IPS DF 6.9 (cell line): Measurements from ENCODE around the gene ATG101.

ENCODE experiments used
- DNase-seq: peaks from one replicate; pipeline ENCODE4 v3.0.0-alpha.2; 2013; ENCODE audit warnings: low read depth, low spot score
- H3K27ac ChIP-seq: one replicate; pipeline ENCODE4 v1.5.1; 2013; ENCODE audit warnings: low read length, control low read depth
- H3K27me3 ChIP-seq: 2 replicates; pipeline ENCODE4 v1.6.1; 2013; ENCODE audit warnings: mild to moderate bottlenecking, low read length; ENCODE audit not compliant: control insufficient read depth, insufficient read depth
- H3K36me3 ChIP-seq: 2 replicates; pipeline ENCODE4 v1.6.1; 2013; ENCODE audit warnings: low read length; ENCODE audit not compliant: control insufficient read depth, insufficient read depth
- H3K4me1 ChIP-seq: 2 replicates; pipeline ENCODE4 v1.6.1; 2013; ENCODE audit warnings: low read length; ENCODE audit not compliant: control insufficient read depth, insufficient read depth
- H3K4me3 ChIP-seq: 2 replicates; pipeline ENCODE4 v1.5.1; 2013; ENCODE audit warnings: mild to moderate bottlenecking, low read length
- H3K9me3 ChIP-seq: 2 replicates; pipeline ENCODE4 v1.6.1; 2013; ENCODE audit warnings: low read length, inconsistent platforms; ENCODE audit not compliant: control insufficient read depth, insufficient read depth
- WGBS: extraction: QIAGEN DNeasy Blood & Tissue Kit; methylation state at CpG from one replicate; pipeline ENCODE4 v1.1.7; 2013; ENCODE audit warnings: mixed read lengths, missing lambda C conversion rate; ENCODE audit not compliant: insufficient read length, insufficient coverage; 5-methylcytosine and 5-hydroxymethylcytosine counted together

The ATG101 gene

GRCh38 chr12:52066346-52067080, 3.3 kb upstream of the ATG101 start:
- Histone ChIP-seq H3K27me3 (no peaks in the 10 kb centered on the region), H3K36me3 (no peaks in the 10 kb centered on the region), H3K4me1 (no peaks in the 10 kb centered on the region; the same call in 1 of the 2 replicates), H3K27ac (no peak overlapping the region), H3K4me3 (no peak overlapping the region), H3K9me3 (no peaks in the 10 kb centered on the region)
- no peak for DNase-seq
- no CpG with 5 or more reads among the region's 8 CpGs for WGBS

- H3K36me3 ChIP-seq: no peaks in the 10 kb centered on the region
- no peak for DNase-seq
- H3K4me1 ChIP-seq: no peaks in the 10 kb centered on the region; the same call in 1 of the 2 replicates
- no peak overlapping the region for H3K27ac ChIP-seq
- no CpG with 5 or more reads among the region's 3 CpGs for whole genome bisulfite sequencing
- no peaks in the 10 kb centered on the region for H3K27me3 ChIP-seq
- H3K9me3 ChIP-seq: no peaks in the 10 kb centered on the region
- H3K4me3 ChIP-seq: no peak overlapping the region
Observed at GRCh38 chr12:52067081-52067374, 2.8 kb upstream of the ATG101 start.

- Histone ChIP-seq H3K27me3 (no peaks in the 10 kb centered on the region), H3K36me3 (peaks cover 18% of the 10 kb centered on the region), H3K9me3 (no peaks in the 10 kb centered on the region), H3K27ac (no peak overlapping the region), H3K4me1 (no peaks in the 10 kb centered on the region; the same call in 1 of the 2 replicates), H3K4me3 (peak overlapping the region; percentile 87)
- DNase-seq: no peak
- WGBS: no CpG with 5 or more reads among the region's 37 CpGs
Observed at GRCh38 chr12:52070185-52070925, 577 bp downstream of the ATG101 start.

GRCh38 chr12:52073531-52074381, 4.0 kb downstream of the ATG101 start:
- peaks cover 28% of the 10 kb centered on the region for H3K36me3 ChIP-seq
- H3K4me1 ChIP-seq: no peaks in the 10 kb centered on the region; the same call in 1 of the 2 replicates
- no peak overlapping the region for H3K27ac ChIP-seq
- H3K27me3 ChIP-seq: no peaks in the 10 kb centered on the region
- WGBS: no CpG with 5 or more reads among the region's 23 CpGs
- H3K9me3 ChIP-seq: no peaks in the 10 kb centered on the region
- DNase-seq: no peak
- no peak overlapping the region for H3K4me3 ChIP-seq

GRCh38 chr12:52074971-52075724, 5.4 kb downstream of the ATG101 start:
- no peak overlapping the region for H3K4me3 ChIP-seq
- H3K9me3 ChIP-seq: no peaks in the 10 kb centered on the region
- H3K4me1 ChIP-seq: no peaks in the 10 kb centered on the region; the same call in 1 of the 2 replicates
- H3K27me3 ChIP-seq: no peaks in the 10 kb centered on the region
- no peak overlapping the region for H3K27ac ChIP-seq
- DNase-seq: no peak
- WGBS: no CpG with 5 or more reads among the region's 3 CpGs
- H3K36me3 ChIP-seq: peaks cover 28% of the 10 kb centered on the region

GRCh38 chr12:52076811-52077210, 7.0 kb downstream of the ATG101 start:
- peaks cover 28% of the 10 kb centered on the region for H3K36me3 ChIP-seq
- WGBS: no CpG with 5 or more reads among the region's 16 CpGs

GRCh38 chr12:52078276-52078675, 8.5 kb downstream of the ATG101 start:
- Histone ChIP-seq H3K9me3 (no peaks in the 10 kb centered on the region), H3K27ac (no peak overlapping the region), H3K4me1 (peaks cover 13% of the 10 kb centered on the region), H3K27me3 (no peaks in the 10 kb centered on the region), H3K4me3 (no peak overlapping the region), H3K36me3 (peaks cover 28% of the 10 kb centered on the region)
- no peak for DNase-seq
- no CpG with 5 or more reads among the region's 3 CpGs for WGBS

More at GRCh38 chr12:52076811-52077210, 7.0 kb downstream of the ATG101 start:
- Histone ChIP-seq H3K4me1 (peaks cover 7% of the 10 kb centered on the region), H3K27ac (no peak overlapping the region), H3K27me3 (no peaks in the 10 kb centered on the region), H3K4me3 (no peak overlapping the region), H3K9me3 (no peaks in the 10 kb centered on the region)
- no peak for DNase-seq

- Histone ChIP-seq H3K9me3 (no peaks in the 10 kb centered on the region), H3K27me3 (no peaks in the 10 kb centered on the region), H3K4me3 (peak within 1 kb of the TSS; percentile 26), H3K36me3 (peaks cover 16% of the 10 kb centered on the region), H3K4me1 (peaks cover 13% of the 10 kb centered on the region), H3K27ac (no peak within 1 kb of the TSS)
- no CpG with 5 or more reads among the region's 87 CpGs for WGBS
- DNase-seq: no peak
Observed at GRCh38 chr12:52079576-52080402, 10.0 kb downstream of the ATG101 start, which contains the start of gene SMIM41. Gene SMIM41, plus strand, starts transcription at chr12:52079704. Its CDS starts 76 bp downstream, at chr12:52079780.

GRCh38 chr12:52080403-52081251, 10.8 kb downstream of the ATG101 start:
- no CpG with 5 or more reads among the region's 10 CpGs for WGBS
- H3K4me3 ChIP-seq: no peak overlapping the region
- no peak for DNase-seq
- H3K9me3 ChIP-seq: no peaks in the 10 kb centered on the region
- H3K4me1 ChIP-seq: peaks cover 13% of the 10 kb centered on the region
- H3K36me3 ChIP-seq: peaks cover 9% of the 10 kb centered on the region
- H3K27ac ChIP-seq: no peak overlapping the region
- no peaks in the 10 kb centered on the region for H3K27me3 ChIP-seq
